ENCODE data around the gene DPF3. TPM values are rescaled to one million over a fixed set of nuclear protein-coding genes. Genes with fewer than 3 reads are reported as not detected.

The DPF3 gene
- total RNA-seq, 4 donors from 2014 or later = 1.1 to 4.7 (median 1.8) TPM

- TF ChIP-seq POLR2A (IDR thresholded peaks at IDR 0.05) (no peak), CTCF (IDR thresholded peaks at IDR 0.05) (no peak)
- no peak overlapping the region for H3K4me3 ChIP-seq (ENCODE audit: low read depth, poor library complexity, severe bottlenecking)
- intact Hi-C loops (cut with DNase I; ENCODE audit: low total_unique reads) = no loop called here
- WGBS, 2 donors = 85 to 87% methylated on average over 5 of the region's 5 CpGs
- DNase-seq (ENCODE audit: low spot score in 2 of 2) = no peak
Measured at GRCh38 chr14:72801836-72802587, 91.9 kb downstream of the DPF3 start.

GRCh38 chr14:72801381-72801812, 92.5 kb downstream of the DPF3 start:
- 63 to 72% methylated on average over 4 of the region's 4 CpGs for WGBS, 2 donors
- intact Hi-C loops (cut with DNase I; ENCODE audit: low total_unique reads) = no loop called here
- TF ChIP-seq CTCF (IDR thresholded peaks at IDR 0.05) (no peak), POLR2A (IDR thresholded peaks at IDR 0.05) (no peak)
- DNase-seq (ENCODE audit: low spot score in 2 of 2) = no peak
- H3K4me3 ChIP-seq (ENCODE audit: low read depth, poor library complexity, severe bottlenecking) = no peak overlapping the region

- intact Hi-C loops (cut with DNase I; ENCODE audit: low total_unique reads) = no loop called here
- DNase-seq (ENCODE audit: low spot score in 2 of 2) = no peak
- H3K4me3 ChIP-seq (ENCODE audit: low read depth, poor library complexity, severe bottlenecking) = no peak overlapping the region
- TF ChIP-seq CTCF (IDR thresholded peaks at IDR 0.05) (no peak), POLR2A (IDR thresholded peaks at IDR 0.05) (no peak)
- WGBS, 2 donors = 79 to 80% methylated on average over 4 of the region's 4 CpGs
Measured at GRCh38 chr14:72800848-72801370, 93.0 kb downstream of the DPF3 start.

- TF ChIP-seq POLR2A (IDR thresholded peaks at IDR 0.05) (no peak), CTCF (IDR thresholded peaks at IDR 0.05) (no peak)
- H3K4me3 ChIP-seq (ENCODE audit: low read depth, poor library complexity, severe bottlenecking) = no peak overlapping the region
- intact Hi-C loops (cut with DNase I; ENCODE audit: low total_unique reads) = no loop called here
- no peak for DNase-seq (ENCODE audit: low spot score in 2 of 2)
- WGBS, 2 donors = 87 to 90% methylated on average over 2 of the region's 2 CpGs
Measured at GRCh38 chr14:72800296-72800695, 93.6 kb downstream of the DPF3 start.

- WGBS, 2 donors = 93 to 95% methylated on average over 6 of the region's 6 CpGs
- no peak for DNase-seq (ENCODE audit: low spot score in 2 of 2)
- intact Hi-C loops (cut with DNase I; ENCODE audit: low total_unique reads) = no loop called here
- no peak overlapping the region for H3K4me3 ChIP-seq (ENCODE audit: low read depth, poor library complexity, severe bottlenecking)
- no peak for TF ChIP-seq POLR2A (IDR thresholded peaks at IDR 0.05)
- no peak for TF ChIP-seq CTCF (IDR thresholded peaks at IDR 0.05)
Measured at GRCh38 chr14:72796935-72797334, 97.0 kb downstream of the DPF3 start.

Measured in lower leg skin (tissue), 4 donors.